Measurements from ENCODE around the gene GNB1L. TPM values are rescaled to one million over a fixed set of nuclear protein-coding genes. Genes with fewer than 3 reads are reported as not detected.
"Not testable (repeated sequence)": the region's sequence is repeated elsewhere in the genome, so short reads cannot be mapped to it uniquely, and the experiment has no call there.

Gene GNB1L
- polyA plus RNA-seq, 3 donors = 3.5 to 6.6 (median 4.3) TPM

- WGBS, 3 donors = 81 to 92% (median 83%) methylated on average over 4 of the region's 4 CpGs
- H3K27ac ChIP-seq (ENCODE audit: low read depth, low read length) = no peak overlapping the region
These were observed 14.6 kb downstream of the GNB1L start for GRCh38 chr22:19840059-19840458.

GRCh38 chr22:19837915-19838314 is 16.8 kb downstream of the GNB1L start:
- no peak overlapping the region for H3K27ac ChIP-seq (ENCODE audit: low read depth, low read length)
- whole genome bisulfite sequencing, 3 donors = 58 to 97% (median 76%) methylated on average over 6 of the region's 6 CpGs

GRCh38 chr22:19836512-19836911 is 18.2 kb downstream of the GNB1L start:
- no peak overlapping the region for H3K27ac ChIP-seq (ENCODE audit: low read depth, low read length)

GRCh38 chr22:19834599-19834998 is 20.1 kb downstream of the GNB1L start:
- H3K27ac ChIP-seq (ENCODE audit: low read depth, low read length) = no peak overlapping the region

- H3K27ac ChIP-seq (ENCODE audit: low read depth, low read length) = not testable (repeated sequence)
- 88 to 98% (median 90%) methylated on average over 9 of the region's 9 CpGs for WGBS, 3 donors
These were observed 21.3 kb downstream of the GNB1L start for GRCh38 chr22:19833327-19833726.

GRCh38 chr22:19832476-19833108 is 22.1 kb downstream of the GNB1L start:
- WGBS, 3 donors = 84 to 91% (median 87%) methylated on average over 7 of the region's 7 CpGs
- H3K27ac ChIP-seq (ENCODE audit: low read depth, low read length) = no peak overlapping the region

GRCh38 chr22:19831979-19832378 is 22.7 kb downstream of the GNB1L start:
- 78 to 95% (median 86%) methylated on average over 3 of the region's 3 CpGs for WGBS, 3 donors

GRCh38 chr22:19831016-19831415 is 23.7 kb downstream of the GNB1L start:
- 95 to 99% (median 98%) methylated on average over 6 of the region's 6 CpGs for WGBS, 3 donors
- H3K27ac ChIP-seq (ENCODE audit: low read depth, low read length) = no peak overlapping the region

More at GRCh38 chr22:19831979-19832378, 22.7 kb downstream of the GNB1L start:
- not testable (repeated sequence) for H3K27ac ChIP-seq (ENCODE audit: low read depth, low read length)

- H3K27ac ChIP-seq (ENCODE audit: low read depth, low read length) = no peak overlapping the region
- 84 to 88% (median 87%) methylated on average over 2 of the region's 2 CpGs for WGBS, 3 donors
These were observed 26.7 kb downstream of the GNB1L start for GRCh38 chr22:19828035-19828401.

- 73 to 91% (median 84%) methylated on average over 10 of the region's 10 CpGs for WGBS, 3 donors
- no peak overlapping the region for H3K27ac ChIP-seq (ENCODE audit: low read depth, low read length)
These were observed 27.2 kb downstream of the GNB1L start for GRCh38 chr22:19827341-19828034.

- WGBS, 3 donors = 41 to 85% (median 42%) methylated on average over 2 of the region's 2 CpGs
- no peak overlapping the region for H3K27ac ChIP-seq (ENCODE audit: low read depth, low read length)
These were observed 28.1 kb downstream of the GNB1L start for GRCh38 chr22:19826619-19826950.

GRCh38 chr22:19825904-19826618 is 28.6 kb downstream of the GNB1L start:
- no peak overlapping the region for H3K27ac ChIP-seq (ENCODE audit: low read depth, low read length)
- 92 to 94% (median 92%) methylated on average over 7 of the region's 7 CpGs for WGBS, 3 donors

GRCh38 chr22:19824926-19825339 is 29.7 kb downstream of the GNB1L start:
- 93 to 95% (median 94%) methylated on average over 7 to 8 of the region's 8 CpGs for WGBS, 3 donors
- no peak overlapping the region for H3K27ac ChIP-seq (ENCODE audit: low read depth, low read length)

GRCh38 chr22:19824212-19824925 is 30.3 kb downstream of the GNB1L start:
- no peak overlapping the region for H3K27ac ChIP-seq (ENCODE audit: low read depth, low read length)
- WGBS, 3 donors = 59 to 87% (median 66%) methylated on average over 16 of the region's 16 CpGs

- WGBS, 3 donors = 82 to 87% (median 86%) methylated on average over 9 of the region's 9 CpGs
These were observed 30.8 kb downstream of the GNB1L start for GRCh38 chr22:19823902-19824211.

GRCh38 chr22:19823191-19823901 is 31.3 kb downstream of the GNB1L start:
- H3K27ac ChIP-seq (ENCODE audit: low read depth, low read length) = no peak overlapping the region
- WGBS, 3 donors = 77 to 85% (median 84%) methylated on average over 11 of the region's 11 CpGs

More at GRCh38 chr22:19823902-19824211, 30.8 kb downstream of the GNB1L start:
- H3K27ac ChIP-seq (ENCODE audit: low read depth, low read length) = no peak overlapping the region

- 85 to 92% (median 88%) methylated on average over 18 of the region's 18 CpGs for WGBS, 3 donors
- H3K27ac ChIP-seq (ENCODE audit: low read depth, low read length) = no peak overlapping the region
These were observed 32.2 kb downstream of the GNB1L start for GRCh38 chr22:19822301-19823117.

Data from adipose tissue (tissue), 3 donors.